KMS-11 (cell line): ENCODE data around the gene SERPINB10.

Experiments
- H2AFZ ChIP-seq: fragments of 200-600 bp; sonication (generic); 2 replicates; pipeline ENCODE4 v1.6.1; 2016; ENCODE audit warnings: antibody characterized with exemption, mixed run types, low read depth
- H3K27ac ChIP-seq: fragments of 200-600 bp; sonication (generic); 2 replicates; pipeline ENCODE4 v1.6.1; 2016; ENCODE audit warnings: mild to moderate bottlenecking, mixed run types
- H3K27me3 ChIP-seq: fragments of 200-600 bp; sonication (generic); 2 replicates; pipeline ENCODE4 v1.6.1; 2017; ENCODE audit warnings: mild to moderate bottlenecking, low read depth, mixed run types, moderate library complexity; ENCODE audit not compliant: insufficient read depth
- H3K36me3 ChIP-seq: fragments of 200-600 bp; sonication (generic); 2 replicates; pipeline ENCODE4 v1.6.1; 2017; ENCODE audit warnings: mild to moderate bottlenecking, mixed run types; ENCODE audit not compliant: insufficient read depth
- H3K4me1 ChIP-seq: fragments of 200-600 bp; sonication (generic); 2 replicates; pipeline ENCODE4 v1.6.1; 2016; ENCODE audit warnings: mild to moderate bottlenecking, low read depth, mixed run types; ENCODE audit not compliant: poor library complexity, severe bottlenecking
- H3K4me2 ChIP-seq: fragments of 200-600 bp; sonication (generic); 2 replicates; pipeline ENCODE4 v1.7.0; 2016; ENCODE audit warnings: mild to moderate bottlenecking, mixed run types
- H3K4me3 ChIP-seq: fragments of 200-600 bp; sonication (generic); IDR thresholded peaks from 2 replicates; pipeline ENCODE4 v1.6.1; 2017; ENCODE audit warnings: low read depth, low read length, mixed read lengths; ENCODE audit not compliant: insufficient read depth
- H3K79me2 ChIP-seq: fragments of 200-600 bp; sonication (generic); 2 replicates; pipeline ENCODE4 v1.6.1; 2016; ENCODE audit warnings: low read depth, mixed run types; ENCODE audit not compliant: insufficient read depth
- H3K9ac ChIP-seq: fragments of 200-600 bp; sonication (generic); 2 replicates; pipeline ENCODE4 v1.6.1; 2016; ENCODE audit warnings: mild to moderate bottlenecking, mixed run types
- H4K20me1 ChIP-seq: fragments of 200-600 bp; sonication (generic); 2 replicates; pipeline ENCODE4 v1.6.1; 2016; ENCODE audit warnings: mild to moderate bottlenecking, mixed run types; ENCODE audit not compliant: insufficient read depth
- TF ChIP-seq, protein P1 (sequence below): fragments of 200-600 bp; sonication (generic); conservative IDR thresholded peaks from 2 replicates; pipeline ENCODE4 v1.6.1; 2017; ENCODE audit warnings: low read depth, mild to moderate bottlenecking, antibody characterized with exemption, low read length, moderate library complexity, mixed read lengths

SERPINB10 gene

GRCh38 chr18:63907664-63908063 is at the start of gene SERPINB10:
TSS of gene SERPINB10 (plus strand) at chr18:63907958. CDS start at chr18:63915511, 7,553 bp downstream.
- Histone ChIP-seq H3K4me2 (no peak within 1 kb of the TSS), H4K20me1 (no peaks in the 10 kb centered on the region), H3K79me2 (no peaks in the 10 kb centered on the region), H3K4me1 (no peaks in the 10 kb centered on the region), H3K9ac (no peak within 1 kb of the TSS), H3K27me3 (no peaks in the 10 kb centered on the region), H3K36me3 (no peaks in the 10 kb centered on the region), H3K27ac (no peak within 1 kb of the TSS), H2AFZ (no peak within 1 kb of the TSS), H3K4me3 (no peak within 1 kb of the TSS)
- TF ChIP-seq, protein P1, sequence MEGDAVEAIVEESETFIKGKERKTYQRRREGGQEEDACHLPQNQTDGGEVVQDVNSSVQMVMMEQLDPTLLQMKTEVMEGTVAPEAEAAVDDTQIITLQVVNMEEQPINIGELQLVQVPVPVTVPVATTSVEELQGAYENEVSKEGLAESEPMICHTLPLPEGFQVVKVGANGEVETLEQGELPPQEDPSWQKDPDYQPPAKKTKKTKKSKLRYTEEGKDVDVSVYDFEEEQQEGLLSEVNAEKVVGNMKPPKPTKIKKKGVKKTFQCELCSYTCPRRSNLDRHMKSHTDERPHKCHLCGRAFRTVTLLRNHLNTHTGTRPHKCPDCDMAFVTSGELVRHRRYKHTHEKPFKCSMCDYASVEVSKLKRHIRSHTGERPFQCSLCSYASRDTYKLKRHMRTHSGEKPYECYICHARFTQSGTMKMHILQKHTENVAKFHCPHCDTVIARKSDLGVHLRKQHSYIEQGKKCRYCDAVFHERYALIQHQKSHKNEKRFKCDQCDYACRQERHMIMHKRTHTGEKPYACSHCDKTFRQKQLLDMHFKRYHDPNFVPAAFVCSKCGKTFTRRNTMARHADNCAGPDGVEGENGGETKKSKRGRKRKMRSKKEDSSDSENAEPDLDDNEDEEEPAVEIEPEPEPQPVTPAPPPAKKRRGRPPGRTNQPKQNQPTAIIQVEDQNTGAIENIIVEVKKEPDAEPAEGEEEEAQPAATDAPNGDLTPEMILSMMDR = no peak

- H2AFZ ChIP-seq = no peak overlapping the region
These were observed 49.3 kb upstream of the SERPINB10 start for GRCh38 chr18:63858456-63858855.

DNA sequence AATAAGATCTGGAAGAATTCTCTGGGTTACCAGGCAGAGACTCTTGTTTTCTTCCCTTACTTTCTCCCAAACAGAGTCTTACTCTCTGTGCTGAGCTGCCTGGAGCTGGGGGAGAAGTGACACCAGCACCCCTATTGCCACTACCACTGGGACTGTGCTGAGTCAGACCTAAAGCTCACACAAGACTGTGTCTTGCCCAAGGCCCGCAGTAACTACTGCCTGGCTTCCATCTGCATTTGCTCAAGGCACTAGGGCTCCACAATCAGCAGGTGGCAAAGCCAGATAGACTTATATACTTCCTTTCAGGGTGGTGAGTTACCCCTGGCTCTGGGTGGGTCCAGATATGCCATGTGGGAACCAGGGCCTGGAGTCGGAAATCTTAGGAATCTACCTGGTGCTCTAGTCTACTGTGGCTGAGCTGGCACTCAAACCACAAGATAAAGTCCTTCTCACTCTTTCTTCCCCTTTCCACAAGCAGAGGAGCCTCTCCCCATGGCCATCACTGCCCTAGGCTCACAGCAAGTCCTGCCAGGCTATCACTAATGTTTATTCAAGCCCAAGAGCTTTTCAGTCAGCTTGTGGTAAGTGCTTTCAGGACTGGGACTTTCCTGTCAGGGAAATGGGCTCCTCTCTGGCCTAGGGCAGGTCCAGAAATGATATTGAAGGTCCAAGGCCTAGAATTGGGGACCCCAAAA is 47.8 kb upstream of the SERPINB10 start:
- TF ChIP-seq, protein P1 = no peak
- no peak overlapping the region for H3K9ac ChIP-seq
- no peaks in the 10 kb centered on the region for H4K20me1 ChIP-seq
- H3K79me2 ChIP-seq = no peaks in the 10 kb centered on the region
- no peaks in the 10 kb centered on the region for H3K27me3 ChIP-seq
- H3K4me1 ChIP-seq = no peaks in the 10 kb centered on the region
- no peak overlapping the region for H3K4me3 ChIP-seq
- no peaks in the 10 kb centered on the region for H3K36me3 ChIP-seq
- H3K27ac ChIP-seq = no peak overlapping the region
- H2AFZ ChIP-seq = no peak overlapping the region
- no peak overlapping the region for H3K4me2 ChIP-seq

More at GRCh38 chr18:63858456-63858855, 49.3 kb upstream of the SERPINB10 start:
- no peaks in the 10 kb centered on the region for H3K4me1 ChIP-seq
- H3K36me3 ChIP-seq = no peaks in the 10 kb centered on the region
- H3K79me2 ChIP-seq = no peaks in the 10 kb centered on the region
- no peak overlapping the region for H3K9ac ChIP-seq
- H3K4me3 ChIP-seq = no peak overlapping the region
- H3K4me2 ChIP-seq = no peak overlapping the region
- no peak overlapping the region for H3K27ac ChIP-seq
- TF ChIP-seq, protein P1 = no peak
- H3K27me3 ChIP-seq = no peaks in the 10 kb centered on the region
- H4K20me1 ChIP-seq = no peaks in the 10 kb centered on the region

- Histone ChIP-seq H3K27ac (no peak overlapping the region), H3K79me2 (no peaks in the 10 kb centered on the region), H3K4me1 (no peaks in the 10 kb centered on the region), H3K27me3 (no peaks in the 10 kb centered on the region), H3K9ac (no peak overlapping the region), H3K36me3 (no peaks in the 10 kb centered on the region), H4K20me1 (no peaks in the 10 kb centered on the region), H3K4me3 (no peak overlapping the region), H3K4me2 (no peak overlapping the region), H2AFZ (no peak overlapping the region)
- TF ChIP-seq, protein P1 = no peak
These were observed 47.2 kb upstream of the SERPINB10 start for GRCh38 chr18:63860531-63860930.
